Heart left ventricle (tissue), 16 donors: ENCODE data around the gene NEURL4. TPM values are rescaled to one million over a fixed set of nuclear protein-coding genes. Genes with fewer than 3 reads are reported as not detected.
A peak's percentile ranks its signal among the peaks of the same experiment; 100 is the strongest.

Experiments
- ATAC-seq, 4 donors: fragments of 200-7000 bp; cut with Tn5 transposase; one replicate each; pipeline ENCODE4 v1.9.1; 2020 to 2022; ENCODE audit warnings: moderate library complexity in 4 of 4, mild to moderate bottlenecking in 3 of 4, moderate number of reproducible peaks in 1 of 4
- DNase-seq, 5 donors: peaks; one replicate each; pipeline ENCODE4 v3.0.0-alpha.2; 2020
- H3K27ac ChIP-seq, 12 donors: fragments of 200-600 bp; sonication (generic) in 4 of 12; one replicate each; pipeline versions ENCODE4 v1.5.0 to v1.8.0; 2016 to 2022; ENCODE audit warnings: mild to moderate bottlenecking in 2 of 12
- H3K27me3 ChIP-seq, 9 donors: fragments of 200-600 bp; sonication (generic) in 2 of 9; one replicate each; pipeline versions ENCODE4 v1.5.1 to v1.8.0; 2016 to 2022; ENCODE audit warnings: mild to moderate bottlenecking in 3 of 9
- H3K36me3 ChIP-seq, 9 donors: fragments of 200-600 bp; sonication (generic) in 2 of 9; one replicate each; pipeline versions ENCODE4 v1.5.0 to v1.8.0; 2018 to 2022; ENCODE audit warnings: mild to moderate bottlenecking in 2 of 9
- H3K4me1 ChIP-seq, 12 donors: fragments of 200-600 bp; sonication (generic) in 4 of 12; one replicate each; pipeline versions ENCODE4 v1.5.0 to v1.8.0; 2016 to 2022; ENCODE audit warnings: mild to moderate bottlenecking in 3 of 12
- H3K4me3 ChIP-seq, 12 donors: fragments of 200-600 bp; sonication (generic) in 4 of 12; one replicate each; pipeline versions ENCODE4 v1.5.0 to v1.8.0; 2017 to 2022; ENCODE audit warnings: mild to moderate bottlenecking in 9 of 12, moderate library complexity in 4 of 12
- H3K9me3 ChIP-seq, 12 donors: fragments of 200-600 bp; sonication (generic) in 4 of 12; one replicate each; pipeline versions ENCODE4 v1.5.0 to v1.8.0; 2016 to 2022; ENCODE audit warnings: mild to moderate bottlenecking in 1 of 12
- POLR2A ChIP-seq, 2 donors: fragments of 450-650 bp; IDR thresholded peaks; one replicate each; pipeline ENCODE4 v1.6.1; 2017; ENCODE audit warnings: antibody characterized with exemption in 2 of 2, mild to moderate bottlenecking in 2 of 2, moderate library complexity in 2 of 2
- WGBS, 4 donors: extraction: QIAGEN DNeasy Blood & Tissue Kit in 2 of 4; methylation state at CpG; one replicate each; pipeline versions ENCODE4 v1.1.5 to v1.1.7; 2013 to 2018; 5-methylcytosine and 5-hydroxymethylcytosine counted together
- intact Hi-C, 10 donors: fragments of 100-400 bp; cut with DNase I; formaldehyde crosslinking; loops; one replicate each; pipeline versions ENCODE4 v1.11.1 to v1.14.2; 2022
- polyA plus RNA-seq, 2 donors: library from polyadenylated mRNA; stranded (reverse); fragments of 200-250 nt; gene quantifications; one replicate each; pipeline ENCODE4 v1.2.3, GENCODE V29; 2013
- total RNA-seq, 9 donors: library from RNA; depleted of rRNA in 2 of 9; stranded (reverse); fragments of >200 nt in 2 of 9; fragmentation: NEBNext Ultra II Directional in 3 of 9; extraction: Animal tissue kit (Norgen Biotek cat#: 25700) in 3 of 9; gene quantifications; one replicate each; pipeline versions ENCODE4 v1.1.0 to v1.2.4, GENCODE V29; 2016 to 2023
- TF ChIP-seq, protein P1 (sequence below), 12 donors: fragments of 200-600 bp; sonication (generic) in 4 of 12; IDR thresholded peaks; one replicate each; pipeline versions ENCODE4 v1.5.0 to v1.8.0; 2018 to 2022; ENCODE audit warnings: antibody characterized with exemption in 12 of 12, mild to moderate bottlenecking in 5 of 12
- donor health status: ischemic (EF 13 %, LVEDD 7.1; RV severe dilation, severe dysfunction).
- donor health status: healthy with polysubstance abuse.
- donor health status: DM: no; HTN: yes; CAD: no.
- donor health status: DM: no; HTN: no; CAD: no.
- donor health status: ischemic (EF 25% LVEDD 6.9; RV normal size, moderate dysfunction).
- donor health status: ischemic (EF 25% LVEDD 5.7; RV mildly dilated, moderate dysfunction).
- donor health status: healthy.
- donor health status: DM: yes; HTN: yes; CAD: no.
- donor health status: ischemic (EF 35%, LVEDD 5.7; RV mildly dilated, moderate dysfunction).
- donor health status: nonischemic (EF 11% LVEDD 7.7; RV severe dilation, severe dysfunction).
- donor health status: DM: yes; HTN: yes; CAD: no.
- donor health status: PGD.
- donor health status: ischemic (EF 29% LVEDD 5.4; RV normal size, mild dysfunction).
- donor health status: nonischemic (EF 23%, LVEDD 6.1; RV moderate dilation, normal function).

Gene NEURL4
- total and polyA plus RNA-seq, 11 donors, result 13.6 to 39.2 (median 27.6) TPM

DNA sequence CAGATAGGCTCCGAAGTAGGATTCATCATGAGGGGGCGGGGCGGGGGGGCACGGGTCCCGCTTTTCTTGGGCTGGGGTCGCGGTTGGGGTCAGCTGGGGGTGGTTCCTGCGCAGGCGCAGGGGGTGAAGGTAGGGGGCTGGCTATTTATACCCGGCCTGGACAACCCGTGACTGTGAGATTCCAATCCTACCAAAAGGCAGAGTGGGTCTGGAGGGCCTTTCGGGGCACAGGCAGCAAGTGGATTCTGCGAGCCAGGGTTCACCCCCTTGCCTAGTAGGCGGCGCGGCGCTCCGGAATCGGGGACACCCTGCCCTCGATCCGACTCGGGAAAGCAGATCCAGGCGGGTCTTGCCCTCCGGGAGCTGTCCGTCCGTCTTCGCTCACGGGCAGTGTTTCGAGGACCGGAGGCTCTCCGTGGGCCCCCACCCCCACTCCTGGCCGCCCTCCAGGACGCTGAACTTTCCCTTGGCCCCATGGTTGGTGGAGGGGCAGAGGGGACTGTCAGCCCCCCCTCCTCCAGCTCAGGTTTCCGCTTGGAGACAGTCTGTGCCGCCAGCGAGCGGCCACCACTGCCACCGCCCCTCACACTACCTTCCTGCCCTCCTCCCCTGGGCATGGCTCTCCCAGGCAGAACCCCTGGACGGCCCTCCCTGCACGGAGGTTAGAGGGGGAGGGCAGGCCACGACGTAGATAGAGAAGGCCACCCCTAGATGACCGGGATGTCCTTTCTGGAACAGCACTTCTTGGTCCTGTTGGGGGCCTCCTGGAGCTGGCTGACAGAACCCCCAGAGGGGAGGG is 47.0 kb downstream of the NEURL4 start:
- WGBS, 4 donors, result 0 to 7% (median 2%) methylated on average over 21 to 43 of the region's 43 CpGs
- intact Hi-C loops, result loop anchor here in 8 of 10 donors (1.0 to 10.0 kb wide), 6 partner anchors 14 to 65 kb away; partner anchors contain the start of gene ELP5 (in 1 of the 8)
- TF ChIP-seq, protein P1, sequence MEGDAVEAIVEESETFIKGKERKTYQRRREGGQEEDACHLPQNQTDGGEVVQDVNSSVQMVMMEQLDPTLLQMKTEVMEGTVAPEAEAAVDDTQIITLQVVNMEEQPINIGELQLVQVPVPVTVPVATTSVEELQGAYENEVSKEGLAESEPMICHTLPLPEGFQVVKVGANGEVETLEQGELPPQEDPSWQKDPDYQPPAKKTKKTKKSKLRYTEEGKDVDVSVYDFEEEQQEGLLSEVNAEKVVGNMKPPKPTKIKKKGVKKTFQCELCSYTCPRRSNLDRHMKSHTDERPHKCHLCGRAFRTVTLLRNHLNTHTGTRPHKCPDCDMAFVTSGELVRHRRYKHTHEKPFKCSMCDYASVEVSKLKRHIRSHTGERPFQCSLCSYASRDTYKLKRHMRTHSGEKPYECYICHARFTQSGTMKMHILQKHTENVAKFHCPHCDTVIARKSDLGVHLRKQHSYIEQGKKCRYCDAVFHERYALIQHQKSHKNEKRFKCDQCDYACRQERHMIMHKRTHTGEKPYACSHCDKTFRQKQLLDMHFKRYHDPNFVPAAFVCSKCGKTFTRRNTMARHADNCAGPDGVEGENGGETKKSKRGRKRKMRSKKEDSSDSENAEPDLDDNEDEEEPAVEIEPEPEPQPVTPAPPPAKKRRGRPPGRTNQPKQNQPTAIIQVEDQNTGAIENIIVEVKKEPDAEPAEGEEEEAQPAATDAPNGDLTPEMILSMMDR (IDR thresholded peaks at IDR 0.05), result no peak
- peak in 1 of 2 donors; percentile 9 for TF ChIP-seq POLR2A (IDR thresholded peaks at IDR 0.05)
- no peaks in the 10 kb centered on the region for H3K9me3 ChIP-seq
- peak overlapping the region; percentile 84 to 99 (median 96) for H3K27ac ChIP-seq
- H3K4me3 ChIP-seq, result peak overlapping the region; percentile 19 to 76 (median 64)
- peaks cover 0 to 37% (median 8%) of the 10 kb centered on the region in 9 donors for H3K36me3 ChIP-seq
- DNase-seq (peak; percentile 84 to 89 (median 86)), ATAC-seq (peak; percentile 61 to 68 (median 66))
- peaks cover 0 to 24% (median 3%) of the 10 kb centered on the region in 9 donors for H3K27me3 ChIP-seq
- peaks cover 4 to 49% (median 21%) of the 10 kb centered on the region in 12 donors for H3K4me1 ChIP-seq

DNA sequence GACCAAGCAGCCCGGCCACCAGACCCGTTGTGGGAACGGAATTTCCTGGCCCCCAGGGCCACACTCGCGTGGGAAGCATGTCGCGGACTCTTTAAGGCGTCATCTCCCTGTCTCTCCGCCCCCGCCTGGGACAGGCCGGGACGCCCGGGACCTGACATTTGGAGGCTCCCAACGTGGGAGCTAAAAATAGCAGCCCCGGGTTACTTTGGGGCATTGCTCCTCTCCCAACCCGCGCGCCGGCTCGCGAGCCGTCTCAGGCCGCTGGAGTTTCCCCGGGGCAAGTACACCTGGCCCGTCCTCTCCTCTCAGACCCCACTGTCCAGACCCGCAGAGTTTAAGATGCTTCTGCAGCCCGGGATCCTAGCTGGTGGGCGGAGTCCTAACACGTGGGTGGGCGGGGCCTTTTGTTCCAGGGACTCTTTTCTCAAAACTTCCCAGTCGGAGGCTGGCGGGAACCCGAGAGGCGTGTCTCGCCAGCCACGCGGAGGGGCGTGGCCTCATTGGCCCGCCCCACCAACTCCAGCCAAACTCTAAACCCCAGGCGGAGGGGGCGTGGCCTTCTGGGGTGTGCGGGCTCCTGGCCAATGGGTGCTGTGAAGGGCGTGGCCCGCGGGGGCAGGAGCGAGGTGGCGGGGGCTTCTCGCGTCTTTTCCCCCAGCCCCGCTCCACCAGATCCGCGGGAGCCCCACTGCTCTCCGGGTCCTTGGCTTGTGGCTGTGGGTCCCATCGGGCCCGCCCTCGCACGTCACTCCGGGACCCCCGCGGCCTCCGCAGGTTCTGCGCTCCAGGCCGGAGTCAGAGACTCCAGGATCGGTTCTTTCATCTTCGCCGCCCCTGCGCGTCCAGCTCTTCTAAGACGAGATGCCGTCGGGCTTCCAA is 47.8 kb downstream of the NEURL4 start, which contains the start of gene SLC2A4:
Gene SLC2A4, plus strand, starts transcription at position 645 of the 879 bp plus-strand sequence. Its CDS starts 217 bp downstream, at position 862.
- peak within 1 kb of the TSS; percentile 90 to 99 (median 96) for H3K27ac ChIP-seq
- intact Hi-C loops, result loop anchor here in 8 of 10 donors (1.0 to 10.0 kb wide), 6 partner anchors 15 to 66 kb away; partner anchors contain the start of gene ELP5 (in 1 of the 8)
- whole genome bisulfite sequencing, 4 donors, result 0% methylated on average over 43 to 71 of the region's 71 CpGs; no CpG with 5 or more reads in 1 of the 4 donors
- H3K27me3 ChIP-seq, result peaks cover 0 to 24% (median 3%) of the 10 kb centered on the region in 9 donors
- H3K9me3 ChIP-seq, result no peaks in the 10 kb centered on the region
- H3K36me3 ChIP-seq, result peaks cover 0 to 29% (median 8%) of the 10 kb centered on the region in 9 donors
- peaks cover 4 to 49% (median 21%) of the 10 kb centered on the region in 12 donors for H3K4me1 ChIP-seq
- peak; percentile 48 to 53 for TF ChIP-seq POLR2A (IDR thresholded peaks at IDR 0.05)
- TF ChIP-seq, protein P1 (IDR thresholded peaks at IDR 0.05), result no peak
- ATAC-seq (peak; percentile 73 to 84 (median 80)), DNase-seq (peak; percentile 93 to 97 (median 96))
- H3K4me3 ChIP-seq, result peak within 1 kb of the TSS; percentile 19 to 76 (median 64)

DNA sequence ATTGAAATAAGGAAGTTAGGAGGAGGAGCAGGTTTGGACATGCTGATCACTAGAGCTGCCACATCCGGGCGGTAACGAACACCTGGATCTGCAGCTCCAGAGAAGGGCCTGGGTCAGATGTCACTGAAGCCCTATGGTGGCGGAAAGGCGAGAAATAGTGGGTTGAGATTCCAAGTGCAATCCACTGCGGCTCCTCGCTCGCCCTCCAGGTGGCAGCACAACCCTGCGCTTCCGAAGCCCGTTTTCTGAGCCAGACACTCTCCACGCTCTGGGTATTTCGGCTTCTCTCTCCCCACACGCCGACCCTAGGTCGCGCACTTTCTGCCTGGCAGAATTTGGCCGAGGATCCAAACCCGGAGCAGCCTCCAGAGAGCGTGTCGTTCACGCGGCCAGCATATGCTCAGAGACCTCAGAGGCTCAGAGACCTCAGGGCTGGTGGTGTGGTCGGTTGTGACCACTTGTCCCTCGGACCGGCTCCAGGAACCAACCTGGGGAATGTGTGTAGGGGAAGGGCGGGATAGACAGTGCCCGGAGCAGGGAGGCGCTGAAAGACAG is 48.5 kb downstream of the NEURL4 start:
- peaks cover 4 to 49% (median 21%) of the 10 kb centered on the region in 12 donors for H3K4me1 ChIP-seq
- intact Hi-C loops, result loop anchor here in 9 of 10 donors (1.0 to 10.0 kb wide), 7 partner anchors 16 to 67 kb away; partner anchors contain the start of gene ELP5 (in 1 of the 9)
- H3K27me3 ChIP-seq, result peaks cover 0 to 24% (median 3%) of the 10 kb centered on the region in 9 donors
- peak; percentile 84 to 91 (median 86) for DNase-seq
- H3K36me3 ChIP-seq, result peaks cover 0 to 21% (median 8%) of the 10 kb centered on the region in 9 donors
- H3K9me3 ChIP-seq, result no peaks in the 10 kb centered on the region
- ATAC-seq, result peak; percentile 52 to 64 (median 58)
- no peak for TF ChIP-seq POLR2A (IDR thresholded peaks at IDR 0.05)
- TF ChIP-seq, protein P1 (IDR thresholded peaks at IDR 0.05), result peak; percentile 84 to 97 (median 94)
- peak overlapping the region; percentile 90 to 99 (median 96) for H3K27ac ChIP-seq
- H3K4me3 ChIP-seq, result peak overlapping the region in 11 of 12 donors; percentile 26 to 76 (median 65)
- 0 to 1% (median 0%) methylated on average over 24 to 29 of the region's 29 CpGs for WGBS, 4 donors
